Stimulated activated CD8-positive, alpha-beta memory T cell treated with anti-CD3 and anti-CD28 coated beads, Interleukin-15, amount 100 ng/mL, for 24 hours (primary cell): Measurements from ENCODE around the gene FBXW4.
A peak's percentile ranks its signal among the peaks of the same experiment; 100 is the strongest.

Experiments
- DNase-seq: peaks from one replicate; pipeline ENCODE4 v3.0.0-alpha.2; 2020; ENCODE audit warnings: low read depth

FBXW4 gene

DNA sequence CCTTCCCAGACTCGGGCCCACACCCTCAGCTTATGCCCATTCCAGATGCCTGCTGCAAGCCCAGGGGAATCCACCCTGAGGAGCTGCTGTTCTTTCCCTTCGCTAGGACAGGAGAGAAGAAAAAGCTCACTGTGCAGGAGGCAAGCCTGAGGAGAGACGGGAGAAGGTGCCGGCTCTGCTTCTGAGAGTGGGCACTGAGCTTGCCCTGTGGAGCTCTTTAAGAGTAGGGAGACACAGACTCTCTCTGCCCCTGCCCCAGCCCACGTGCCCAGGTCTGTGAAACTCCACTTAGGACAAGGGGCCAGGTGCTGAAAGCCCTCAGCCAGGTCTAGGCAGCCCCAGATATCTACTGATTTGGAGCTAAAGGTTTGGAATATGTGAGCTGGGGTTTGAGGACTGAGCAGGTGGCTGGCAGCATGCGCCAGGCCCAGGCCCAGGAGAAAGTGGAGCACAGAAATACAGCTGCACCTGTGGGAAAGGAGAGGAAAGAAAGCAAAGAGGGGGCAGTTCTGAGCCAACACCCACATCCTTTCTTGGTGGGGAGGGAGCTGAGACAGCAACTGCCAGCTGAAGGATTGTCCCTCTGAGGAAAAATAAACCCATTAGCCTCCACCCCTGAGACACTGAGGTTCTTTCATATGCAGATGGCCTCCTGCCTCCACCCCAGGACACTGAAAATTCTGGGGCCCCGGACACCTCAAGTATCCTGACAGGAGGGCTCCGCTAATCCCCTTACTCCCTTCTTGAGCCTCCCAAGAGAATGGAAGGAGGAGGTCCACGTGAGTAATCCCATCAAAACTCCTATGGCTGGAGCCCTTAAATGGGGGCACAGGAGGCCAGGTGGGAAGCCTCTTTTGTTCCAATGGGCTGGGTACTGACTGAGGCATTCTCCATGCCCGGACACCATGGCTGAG is 114.2 kb downstream of the FBXW4 start:
- no peak for DNase-seq

DNA sequence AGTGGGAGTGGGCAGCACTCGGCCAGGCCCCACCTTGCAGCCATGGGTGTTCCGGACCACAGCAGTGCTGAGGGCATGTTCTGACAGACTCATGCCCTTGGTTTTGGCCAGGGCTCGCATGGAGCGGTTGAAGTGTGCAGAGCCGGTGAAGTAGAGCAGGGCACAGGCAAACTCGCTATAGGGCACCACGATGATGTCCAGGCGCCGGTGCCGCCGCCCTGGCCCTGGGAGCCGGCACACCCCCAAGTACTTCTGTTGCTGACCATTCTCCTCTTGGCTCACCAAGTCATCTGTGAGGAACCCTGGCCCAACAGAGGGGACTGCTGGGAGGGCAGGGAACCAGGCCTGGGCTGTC is 115.5 kb downstream of the FBXW4 start:
- DNase-seq: no peak

DNA sequence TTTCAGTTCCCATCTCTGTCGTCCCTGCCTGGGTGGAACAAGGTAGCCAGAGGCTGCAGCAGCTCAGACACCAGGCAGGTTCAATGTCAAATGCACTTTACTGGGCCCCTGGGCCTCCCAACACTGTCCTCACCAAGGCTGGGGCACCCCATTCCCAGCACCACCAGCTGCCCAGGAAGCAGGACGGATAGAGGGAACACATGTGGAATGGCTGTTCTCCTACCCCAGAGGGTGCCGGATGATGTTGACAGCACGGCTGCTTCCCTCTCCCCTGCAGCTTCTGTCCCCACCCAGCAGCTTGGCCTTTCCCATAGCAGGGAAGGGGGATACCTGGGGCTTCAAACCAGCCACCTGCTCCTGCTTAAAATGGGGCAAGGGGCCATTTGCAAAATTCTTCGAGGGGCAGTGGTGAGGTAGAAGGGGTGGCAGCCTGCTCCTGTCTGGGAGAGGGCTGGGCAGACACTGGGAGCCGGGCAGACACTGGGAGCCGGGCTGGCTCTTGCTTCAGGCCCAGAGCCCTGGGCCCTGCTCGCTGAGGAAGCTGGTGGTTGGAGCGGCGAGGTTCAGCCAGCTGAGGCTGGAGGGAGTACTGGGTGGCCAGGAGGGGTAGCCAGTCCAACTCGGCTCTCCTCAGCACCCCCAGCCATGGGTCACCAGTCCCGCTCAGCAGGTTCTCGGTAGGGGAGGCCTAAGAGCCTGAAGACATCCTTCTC is 116.0 kb downstream of the FBXW4 start:
- no peak for DNase-seq

DNA sequence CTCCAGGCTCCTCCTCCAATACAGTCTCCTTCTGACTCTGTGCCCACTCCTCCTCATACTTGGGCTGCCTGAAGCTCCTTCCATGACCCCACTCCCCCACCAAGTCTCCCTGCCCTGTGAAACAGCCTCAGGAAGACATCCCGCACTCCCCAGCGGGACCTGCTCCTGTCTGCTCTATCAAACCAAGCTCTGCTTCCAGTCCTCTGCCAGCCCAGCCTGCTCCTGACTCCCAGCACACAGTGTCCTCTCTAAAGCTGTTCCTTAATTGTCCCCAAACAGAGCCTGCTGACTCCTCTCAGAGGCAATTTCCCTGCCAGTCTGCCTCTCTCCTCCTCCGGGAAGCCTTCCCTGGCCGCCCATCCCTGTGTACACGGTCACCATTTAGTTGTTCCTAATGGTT is 116.8 kb downstream of the FBXW4 start:
- DNase-seq: no peak

DNA sequence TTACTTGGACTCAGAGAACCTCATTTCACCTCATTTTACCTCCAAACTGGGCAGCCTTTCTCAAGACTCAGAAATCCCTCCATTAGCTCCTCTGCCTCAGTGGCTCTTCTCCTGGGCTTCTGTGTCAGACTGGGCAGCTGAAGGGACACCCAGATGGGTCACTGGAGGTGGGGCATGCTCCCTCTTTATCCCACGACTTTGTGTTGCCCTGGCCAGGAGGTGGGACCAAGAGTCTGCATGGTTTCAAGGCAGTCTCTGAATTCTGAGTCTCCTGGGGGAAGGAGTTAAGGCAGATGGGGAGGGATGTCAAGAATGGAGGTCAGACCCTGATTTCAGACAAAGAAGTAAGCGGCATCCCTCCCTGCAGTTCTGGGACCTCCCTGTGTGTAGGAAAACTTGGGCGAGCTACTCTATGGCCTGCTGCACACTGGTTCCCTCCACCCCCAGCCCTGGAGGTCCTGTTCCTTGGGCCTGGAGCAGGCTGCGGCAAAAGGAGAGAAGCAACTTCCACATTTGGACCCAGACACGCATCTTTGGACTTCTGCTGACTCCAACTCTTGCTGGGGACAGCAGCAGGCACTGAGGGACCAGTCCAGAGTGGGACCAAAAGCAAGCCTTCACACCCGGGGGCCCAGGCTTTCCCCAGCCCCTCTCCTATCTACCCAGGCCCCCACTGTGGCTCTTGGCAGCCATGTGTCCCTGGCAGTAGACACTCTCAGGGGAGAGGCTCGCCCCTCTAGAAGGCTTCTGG is 117.7 kb downstream of the FBXW4 start:
- DNase-seq: no peak

DNA sequence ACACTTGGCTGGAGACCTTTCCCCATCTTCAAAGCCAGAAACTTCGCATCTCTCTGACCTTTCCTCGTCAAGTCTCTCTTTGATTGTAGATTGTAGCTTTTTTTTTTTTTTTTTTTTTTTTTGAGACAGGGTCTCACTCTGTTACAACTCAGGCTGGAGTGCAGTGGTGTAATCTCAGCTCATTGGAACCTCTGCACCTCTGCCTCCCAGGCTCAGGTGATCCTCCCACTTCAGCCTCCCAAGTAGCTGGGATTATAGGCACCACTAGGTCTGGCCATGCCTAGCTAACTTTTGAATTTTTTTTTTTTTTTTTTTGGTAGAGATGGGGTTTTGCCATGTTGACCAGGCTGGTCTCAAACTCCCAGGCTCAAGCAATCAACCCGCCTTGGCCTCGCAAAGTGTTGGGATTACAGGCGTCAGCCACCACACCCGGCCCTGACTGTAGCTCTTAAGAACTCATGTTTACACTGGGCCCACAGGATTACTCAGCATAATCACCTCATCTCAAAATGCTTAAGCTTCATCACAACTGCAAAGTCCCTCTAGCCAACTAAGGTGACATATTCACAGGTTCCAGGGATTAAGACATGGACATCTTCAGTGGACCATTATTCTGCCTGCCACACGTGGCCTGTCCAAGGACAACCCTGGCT is 118.6 kb downstream of the FBXW4 start:
- DNase-seq: no peak

DNA sequence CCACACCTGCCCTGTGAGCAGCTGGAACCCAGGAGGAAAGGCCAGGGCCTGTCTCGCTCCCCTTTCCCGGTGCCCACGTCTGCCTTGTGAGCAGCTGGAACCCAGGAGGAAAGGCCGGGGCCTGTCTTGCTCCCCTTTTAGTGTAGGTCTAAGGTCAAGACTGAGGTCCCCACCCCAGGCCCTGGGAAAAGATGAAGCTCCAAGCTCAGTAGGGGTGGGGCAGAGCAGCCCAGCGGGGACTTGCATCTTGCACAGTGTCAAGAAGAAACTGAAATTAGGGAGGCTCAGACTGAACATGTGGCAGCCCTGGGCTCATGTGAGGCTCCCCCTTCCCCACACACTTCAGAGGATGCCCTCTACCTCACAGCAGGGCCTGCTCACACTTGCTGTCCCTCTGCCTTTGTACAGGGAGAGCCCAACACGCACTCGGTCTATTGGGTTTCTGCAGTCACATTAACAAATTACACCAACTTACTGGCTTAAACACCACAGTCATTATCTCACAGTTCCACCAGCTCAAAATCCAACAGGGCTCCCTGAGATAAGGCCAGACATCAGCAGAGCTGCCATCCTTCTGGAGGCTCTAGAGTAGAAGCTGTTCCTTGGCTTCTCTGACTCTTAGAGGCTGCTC is 119.3 kb downstream of the FBXW4 start:
- no peak for DNase-seq

DNA sequence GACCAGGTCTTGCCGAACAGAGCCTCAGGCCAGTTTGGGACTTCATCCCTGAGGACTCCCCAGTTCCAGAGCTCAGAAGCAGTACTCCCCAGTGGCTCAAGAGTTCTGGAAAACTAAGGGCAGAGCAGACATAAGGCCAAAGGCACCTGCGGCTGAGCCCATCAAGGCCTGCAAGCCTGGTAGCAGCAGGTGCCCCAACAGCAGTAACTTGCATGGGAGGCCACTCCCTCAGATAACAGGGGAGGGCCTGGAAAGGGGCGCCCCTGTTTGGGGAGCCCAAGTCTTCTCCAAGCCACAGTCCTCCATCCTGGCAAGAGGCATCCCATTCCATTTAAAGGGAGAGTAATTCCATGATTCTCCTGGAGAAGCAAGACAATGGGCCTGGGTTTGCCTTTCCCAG is 119.9 kb downstream of the FBXW4 start:
- no peak for DNase-seq

DNA sequence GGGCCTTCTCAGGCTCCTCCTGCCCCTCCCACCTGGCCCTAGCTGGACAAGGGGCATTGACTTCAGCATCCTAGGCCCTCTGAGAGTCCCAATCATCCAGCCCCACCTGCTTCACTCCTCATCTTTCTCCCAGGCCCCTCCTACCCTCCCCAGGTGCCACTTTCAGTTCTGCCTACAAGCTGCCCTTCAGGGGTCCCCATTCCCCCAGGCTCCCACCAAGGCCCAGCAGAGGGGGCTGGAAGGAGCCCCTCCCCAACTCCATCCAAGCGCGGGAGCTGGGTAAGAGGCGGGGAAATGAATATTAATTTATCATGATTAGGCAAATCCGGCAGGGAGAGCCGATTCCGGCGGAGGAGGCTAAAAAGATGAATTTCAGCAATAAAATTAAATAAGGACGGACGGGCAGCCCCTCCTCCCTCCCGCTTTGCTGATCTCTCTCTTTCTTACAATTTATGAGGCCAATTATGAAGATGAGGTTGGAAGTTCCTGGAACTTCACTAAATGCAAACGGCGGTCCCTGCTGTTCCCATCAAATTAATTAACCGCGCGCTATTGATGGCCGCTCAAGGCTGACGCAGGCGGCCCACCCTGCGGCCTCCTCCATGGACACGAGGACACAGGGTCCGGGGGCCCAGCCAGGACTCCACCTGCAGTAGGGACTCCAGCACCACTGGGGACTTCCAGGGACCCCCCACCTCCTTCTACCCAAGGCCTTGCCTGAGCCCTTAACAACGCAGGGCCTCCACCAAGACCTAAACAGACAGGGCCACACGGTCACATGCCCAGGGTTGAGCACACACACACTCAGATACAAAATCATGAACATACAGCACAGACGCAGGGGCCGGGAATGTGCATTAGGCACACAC is 120.9 kb downstream of the FBXW4 start:
- no peak for DNase-seq

DNA sequence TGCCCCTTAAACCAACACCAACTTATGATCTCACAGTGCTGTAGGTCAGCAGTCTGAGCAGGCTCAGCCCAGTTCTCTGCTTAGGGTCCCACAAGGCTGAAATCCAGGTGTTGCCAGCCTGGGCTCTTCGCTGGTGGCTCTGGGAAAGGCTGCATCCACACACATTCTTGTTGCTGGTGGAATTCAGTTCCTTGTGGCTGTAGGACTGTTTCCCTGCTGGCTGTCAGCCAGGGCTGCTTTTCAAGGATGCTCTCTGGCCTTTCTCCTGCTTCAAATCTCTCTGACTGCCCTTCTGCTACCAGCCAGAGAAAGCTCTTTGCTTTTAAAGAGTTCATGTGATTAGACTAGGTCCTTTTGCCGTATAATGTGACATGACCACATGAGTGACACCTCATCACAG is 122.2 kb downstream of the FBXW4 start:
- no peak for DNase-seq

DNA sequence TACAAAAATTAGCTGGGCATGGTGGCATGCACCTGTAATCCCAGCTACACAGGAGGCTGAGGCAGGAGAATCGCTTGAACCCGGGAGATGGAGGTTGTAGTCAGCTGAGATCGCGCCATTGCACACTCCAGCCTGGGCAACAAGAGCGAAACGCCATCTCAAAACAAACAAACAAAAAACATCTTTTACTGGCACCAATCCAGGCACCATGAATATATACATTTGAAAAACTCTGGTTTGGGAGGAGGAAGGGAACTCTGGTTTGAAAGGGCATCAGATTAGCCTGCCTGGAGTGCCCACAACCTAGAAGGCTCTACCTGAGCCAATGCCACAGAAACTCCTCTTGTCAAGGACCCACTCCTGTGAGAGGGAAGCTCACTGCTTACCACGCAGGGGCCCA is 122.8 kb downstream of the FBXW4 start:
- no peak for DNase-seq

DNA sequence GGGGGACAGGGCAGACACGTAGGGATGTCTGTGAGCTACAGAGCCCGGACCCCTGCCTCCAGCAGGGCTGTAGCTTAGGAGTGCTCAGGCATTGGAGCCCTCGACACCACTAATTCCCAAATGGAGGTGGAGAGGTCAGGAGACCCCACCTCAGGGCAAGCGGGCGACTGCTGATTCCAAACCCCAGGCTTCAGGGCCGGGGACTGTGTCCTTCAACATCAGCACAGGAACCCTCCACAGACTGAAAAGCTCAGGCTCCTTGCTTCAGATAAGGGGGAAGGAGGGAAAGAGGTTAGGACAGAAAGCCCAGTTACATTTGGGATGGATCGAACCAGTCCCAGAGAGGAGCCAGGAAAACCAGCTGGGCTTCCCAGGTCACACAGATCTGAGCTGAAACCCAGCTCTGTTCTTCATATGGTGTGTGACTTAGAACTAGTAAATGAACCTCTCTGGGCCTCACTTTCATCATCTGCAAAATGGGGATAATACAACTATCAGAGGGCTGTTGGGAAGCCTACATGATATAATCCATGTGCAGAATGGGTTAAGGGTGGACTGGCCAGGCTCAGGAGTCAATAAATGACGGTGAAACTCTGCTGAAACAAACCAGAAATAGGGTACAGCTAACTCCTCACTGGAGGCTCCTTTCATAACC is 123.6 kb downstream of the FBXW4 start:
- DNase-seq: no peak

DNA sequence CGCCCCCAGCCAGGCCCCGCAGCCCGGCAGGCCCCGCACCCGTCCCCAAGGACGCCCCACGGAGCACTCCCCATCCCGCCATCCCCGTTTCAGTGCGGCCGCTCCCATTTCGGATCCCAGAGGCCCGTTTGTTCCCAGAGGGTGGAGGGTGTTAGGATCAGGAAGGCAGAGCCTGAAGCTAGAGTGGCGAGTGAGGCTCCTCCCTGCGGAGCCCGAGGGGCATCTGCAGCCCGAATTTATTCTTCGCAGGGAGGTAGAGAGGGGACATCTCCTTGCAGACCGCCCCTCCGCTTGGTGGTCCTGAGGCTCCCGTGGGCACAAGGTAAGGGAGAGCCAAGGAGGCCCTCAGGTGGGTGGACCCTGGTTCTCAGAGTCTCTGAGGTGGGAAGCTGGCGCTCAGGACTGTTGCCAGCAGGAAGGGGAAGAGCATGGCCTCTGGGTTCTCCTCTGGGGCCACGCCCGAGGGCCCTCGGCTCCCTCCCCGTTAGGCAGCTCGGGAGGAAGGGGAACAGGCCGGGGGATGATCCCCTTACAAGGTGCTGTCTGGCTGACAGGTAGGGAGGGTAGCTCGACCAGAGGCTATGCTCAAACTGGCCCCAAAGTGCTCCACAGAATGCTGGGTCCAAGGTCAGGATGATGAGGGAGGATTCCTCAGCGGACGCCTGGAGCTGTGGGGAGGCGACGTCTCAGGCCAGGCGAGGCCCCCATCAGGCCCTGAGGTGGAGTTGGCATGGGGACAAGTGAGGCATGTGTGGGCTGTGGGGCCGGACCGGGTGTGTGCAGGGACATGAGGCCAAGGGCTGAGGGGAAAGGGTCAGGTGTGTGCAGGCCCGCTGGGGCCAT is 124.3 kb downstream of the FBXW4 start:
- DNase-seq: no peak

DNA sequence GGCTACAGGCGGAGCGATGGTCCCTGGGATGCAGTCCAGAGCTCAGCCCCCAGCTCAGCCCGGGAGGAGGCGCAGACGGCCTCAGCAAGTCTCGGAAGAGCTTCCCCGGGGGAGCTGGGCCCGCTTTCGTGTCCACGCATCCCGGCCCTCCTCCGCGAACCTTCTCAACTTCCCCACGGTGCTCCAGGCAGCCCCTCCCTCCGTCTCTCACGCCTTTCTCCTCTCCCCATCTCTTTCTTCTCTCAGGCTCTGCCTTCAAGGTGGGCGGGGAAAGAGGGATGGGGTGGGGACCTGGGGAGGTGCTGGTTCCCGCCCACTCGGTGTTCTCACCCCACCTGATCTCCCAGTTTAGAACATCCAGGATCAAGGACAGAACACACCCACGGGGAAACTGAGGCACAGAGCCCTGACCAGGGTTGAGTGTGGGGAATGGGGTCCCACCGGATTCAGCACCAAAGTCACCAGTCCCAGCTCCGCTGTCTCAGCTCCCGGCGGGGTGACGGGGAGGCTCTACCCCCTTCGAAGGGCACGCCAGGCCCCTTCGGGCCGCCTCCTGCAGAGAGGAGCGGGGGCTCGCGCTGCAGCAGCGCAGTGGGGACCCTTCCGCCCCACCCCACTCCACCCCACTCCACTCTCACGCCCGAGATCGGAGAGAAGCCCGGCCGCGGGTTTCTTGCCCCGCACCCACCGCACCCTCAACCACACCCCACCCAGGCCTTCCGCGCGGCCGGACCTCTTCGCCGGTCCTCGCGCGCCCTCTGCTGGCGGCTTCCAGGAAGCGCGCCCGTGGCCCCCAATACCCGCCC is 125.1 kb downstream of the FBXW4 start:
- peak; percentile 71 for DNase-seq

DNA sequence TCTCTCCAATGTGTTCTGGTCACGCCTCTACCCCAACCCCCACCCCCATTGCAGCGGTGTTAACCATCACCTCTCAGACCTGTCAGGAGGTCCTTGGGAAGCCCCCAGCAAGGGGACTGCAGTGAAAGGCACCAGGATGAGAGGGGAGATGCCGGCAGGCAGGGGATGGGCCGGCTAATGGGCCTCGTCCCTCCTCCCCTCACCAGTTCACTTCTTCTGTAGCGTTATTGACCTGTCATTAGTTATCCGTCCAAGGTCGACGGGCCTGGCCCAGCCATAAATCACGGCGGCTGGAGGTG is 125.7 kb downstream of the FBXW4 start:
- DNase-seq: no peak

DNA sequence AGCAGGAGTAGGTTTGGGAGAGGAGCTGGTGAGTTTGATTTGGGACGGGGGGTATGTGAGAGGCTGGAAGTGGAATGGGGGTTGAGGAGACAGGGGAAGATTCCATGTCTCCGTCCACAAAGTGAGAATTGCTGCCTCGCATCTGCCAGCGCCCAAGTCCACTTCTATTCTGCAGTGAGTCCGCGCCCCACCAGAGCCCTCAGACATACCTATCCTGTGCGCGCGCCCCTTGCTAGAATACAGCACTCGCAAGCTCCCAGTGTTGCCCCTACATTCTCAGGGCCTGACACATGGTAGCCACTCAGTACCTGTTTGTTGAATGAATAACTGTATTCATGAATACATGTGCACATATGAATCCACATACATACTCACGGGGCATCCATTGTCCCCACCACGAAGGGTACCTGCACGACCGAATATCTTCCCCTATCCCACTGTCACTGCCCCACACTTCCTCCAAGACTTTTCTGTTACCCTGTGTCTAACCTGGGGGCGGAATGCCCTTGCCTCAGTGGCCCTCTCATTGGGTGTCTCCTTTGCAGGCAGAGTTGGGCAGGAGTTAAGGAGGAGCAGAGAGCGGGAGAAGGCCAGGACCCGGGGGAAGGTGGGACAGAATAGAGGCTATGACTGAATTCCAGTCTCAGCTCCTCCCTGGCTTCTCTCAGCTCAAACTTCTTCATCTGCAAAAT is 126.8 kb downstream of the FBXW4 start:
- no peak for DNase-seq

DNA sequence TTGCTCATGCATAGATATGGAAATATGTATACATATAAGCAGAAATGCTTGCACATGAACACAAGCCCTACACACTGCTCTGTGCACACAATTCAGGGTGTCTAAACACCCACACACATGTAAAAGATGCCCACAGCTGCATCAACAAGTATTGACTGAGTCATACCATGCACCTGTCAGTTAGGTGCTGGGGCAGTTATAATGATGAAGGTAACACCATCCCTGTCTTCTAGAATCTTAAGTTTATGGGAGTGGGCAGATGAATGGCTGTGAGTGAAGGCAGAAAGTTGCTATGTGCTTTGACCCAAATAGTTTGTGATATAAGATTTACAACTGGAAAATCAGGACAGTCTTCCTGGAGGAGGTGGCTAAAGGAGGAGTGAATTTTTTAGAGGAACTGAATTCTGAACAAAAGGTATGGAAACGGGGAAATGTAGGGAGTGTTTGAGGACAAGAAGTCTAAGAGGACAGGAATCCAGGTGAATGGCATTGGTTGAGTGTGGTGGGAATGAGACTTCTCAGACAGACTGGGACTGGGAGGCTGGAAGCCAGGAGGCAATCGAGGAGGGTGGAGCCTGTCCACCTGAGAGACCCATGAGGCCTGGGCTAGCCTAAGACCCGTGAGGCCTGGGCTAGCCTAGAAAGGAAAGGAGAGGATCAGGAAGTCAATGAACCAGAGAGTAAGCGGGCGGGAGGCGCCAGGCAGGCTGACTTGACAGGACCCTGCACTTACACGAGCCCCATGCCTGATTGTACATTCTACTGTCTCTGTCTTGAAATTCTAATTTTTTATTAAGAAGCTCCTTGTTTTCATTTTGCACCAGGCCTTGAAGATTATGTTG is 127.6 kb downstream of the FBXW4 start:
- no peak for DNase-seq
